ENCODE data around the gene DEUP1. TPM values are rescaled to one million over a fixed set of nuclear protein-coding genes. Genes with fewer than 3 reads are reported as not detected.

The DEUP1 gene
- polyA plus RNA-seq, 1 donor = 0.43 TPM

GRCh38 chr11:93474123-93474522, 143.6 kb downstream of the DEUP1 start:
- Histone ChIP-seq H3K36me3 (ENCODE audit: control insufficient read depth, insufficient read depth, low read length) (peaks cover 16% of the 10 kb centered on the region), H3K4me1 (ENCODE audit: control insufficient read depth, insufficient read depth, low read length) (no peaks in the 10 kb centered on the region), H3K27me3 (ENCODE audit: control insufficient read depth, insufficient read depth, low read length) (no peaks in the 10 kb centered on the region), H3K4me3 (ENCODE audit: low read length) (no peak overlapping the region), H3K27ac (ENCODE audit: low read length) (no peak overlapping the region), H3K9me3 (ENCODE audit: control insufficient read depth, low read depth, low read length) (no peaks in the 10 kb centered on the region)
- WGBS (ENCODE audit: insufficient coverage, low lambda C conversion rate) = no CpG with 5 or more reads among the region's 1 CpG
- no peak for DNase-seq

- H3K36me3 ChIP-seq (ENCODE audit: control insufficient read depth, insufficient read depth, low read length) = peaks cover 25% of the 10 kb centered on the region
- WGBS (ENCODE audit: insufficient coverage, low lambda C conversion rate) = no CpG with 5 or more reads among the region's 3 CpGs
- no peaks in the 10 kb centered on the region for H3K9me3 ChIP-seq (ENCODE audit: control insufficient read depth, low read depth, low read length)
- no peak for DNase-seq
- H3K4me1 ChIP-seq (ENCODE audit: control insufficient read depth, insufficient read depth, low read length) = no peaks in the 10 kb centered on the region
- H3K27me3 ChIP-seq (ENCODE audit: control insufficient read depth, insufficient read depth, low read length) = no peaks in the 10 kb centered on the region
- H3K4me3 ChIP-seq (ENCODE audit: low read length) = no peak overlapping the region
- no peak overlapping the region for H3K27ac ChIP-seq (ENCODE audit: low read length)
Observed at GRCh38 chr11:93476796-93477195, 146.3 kb downstream of the DEUP1 start.

- Histone ChIP-seq H3K27me3 (ENCODE audit: control insufficient read depth, insufficient read depth, low read length) (no peaks in the 10 kb centered on the region), H3K4me3 (ENCODE audit: low read length) (no peak overlapping the region), H3K9me3 (ENCODE audit: control insufficient read depth, low read depth, low read length) (no peaks in the 10 kb centered on the region), H3K27ac (ENCODE audit: low read length) (no peak overlapping the region), H3K36me3 (ENCODE audit: control insufficient read depth, insufficient read depth, low read length) (peaks cover 25% of the 10 kb centered on the region), H3K4me1 (ENCODE audit: control insufficient read depth, insufficient read depth, low read length) (no peaks in the 10 kb centered on the region)
- no peak for DNase-seq
- 20% methylated on average over 1 of the region's 11 CpGs for WGBS (ENCODE audit: insufficient coverage, low lambda C conversion rate)
Observed at GRCh38 chr11:93477684-93478234, 147.2 kb downstream of the DEUP1 start.

DNA sequence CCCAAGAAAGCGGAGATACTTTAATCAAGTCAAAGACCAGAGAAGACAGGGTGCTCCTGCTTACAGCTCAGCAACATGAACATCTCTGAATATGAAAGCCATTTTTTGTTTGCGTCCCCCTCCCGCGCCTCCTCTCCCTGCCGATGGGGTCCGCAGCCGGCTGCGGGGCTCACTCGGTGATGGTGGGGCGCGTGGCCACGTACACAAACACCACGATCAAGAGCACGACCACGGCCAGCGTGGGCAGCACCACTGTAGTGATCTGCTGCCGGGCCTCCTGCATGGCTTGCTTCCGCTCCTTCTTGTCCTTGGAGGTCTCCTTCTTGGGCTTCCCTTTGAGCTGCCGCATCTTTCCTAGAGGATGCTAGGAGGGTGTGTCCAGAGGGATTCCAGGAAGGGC, 148.3 kb downstream of the DEUP1 start:
- no peaks in the 10 kb centered on the region for H3K27me3 ChIP-seq (ENCODE audit: control insufficient read depth, insufficient read depth, low read length)
- H3K9me3 ChIP-seq (ENCODE audit: control insufficient read depth, low read depth, low read length) = no peaks in the 10 kb centered on the region
- peaks cover 25% of the 10 kb centered on the region for H3K36me3 ChIP-seq (ENCODE audit: control insufficient read depth, insufficient read depth, low read length)
- H3K4me1 ChIP-seq (ENCODE audit: control insufficient read depth, insufficient read depth, low read length) = no peaks in the 10 kb centered on the region
- H3K4me3 ChIP-seq (ENCODE audit: low read length) = no peak overlapping the region
- no peak for DNase-seq
- no peak overlapping the region for H3K27ac ChIP-seq (ENCODE audit: low read length)
- no CpG with 5 or more reads among the region's 19 CpGs for WGBS (ENCODE audit: insufficient coverage, low lambda C conversion rate)

GRCh38 chr11:93480256-93480655, 149.7 kb downstream of the DEUP1 start:
- H3K9me3 ChIP-seq (ENCODE audit: control insufficient read depth, low read depth, low read length) = no peaks in the 10 kb centered on the region
- no peak overlapping the region for H3K4me3 ChIP-seq (ENCODE audit: low read length)
- no peaks in the 10 kb centered on the region for H3K4me1 ChIP-seq (ENCODE audit: control insufficient read depth, insufficient read depth, low read length)
- H3K27me3 ChIP-seq (ENCODE audit: control insufficient read depth, insufficient read depth, low read length) = no peaks in the 10 kb centered on the region
- no CpG with 5 or more reads among the region's 6 CpGs for WGBS (ENCODE audit: insufficient coverage, low lambda C conversion rate)
- no peak for DNase-seq
- peaks cover 25% of the 10 kb centered on the region for H3K36me3 ChIP-seq (ENCODE audit: control insufficient read depth, insufficient read depth, low read length)
- no peak overlapping the region for H3K27ac ChIP-seq (ENCODE audit: low read length)

DNA sequence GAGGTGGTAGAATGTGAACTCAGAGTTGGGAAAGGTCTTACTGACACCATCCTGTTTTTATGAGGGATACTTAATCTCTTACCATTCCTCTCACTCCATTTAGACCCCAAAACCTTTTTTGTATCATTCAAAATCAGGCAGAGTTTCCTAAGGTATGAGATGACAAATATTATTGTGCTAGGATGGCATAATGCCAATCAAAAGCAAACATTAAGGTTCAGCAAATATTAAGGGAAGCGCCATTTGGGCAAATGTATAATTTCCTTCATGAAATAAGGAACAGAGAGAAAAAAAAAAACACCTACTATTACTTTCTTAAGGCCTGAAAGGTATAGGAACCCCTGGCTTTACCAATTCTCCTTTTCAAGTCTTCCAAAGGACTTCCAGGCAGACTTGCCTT, 150.2 kb downstream of the DEUP1 start:
- H3K36me3 ChIP-seq (ENCODE audit: control insufficient read depth, insufficient read depth, low read length) = peaks cover 25% of the 10 kb centered on the region
- no peaks in the 10 kb centered on the region for H3K4me1 ChIP-seq (ENCODE audit: control insufficient read depth, insufficient read depth, low read length)
- no peaks in the 10 kb centered on the region for H3K9me3 ChIP-seq (ENCODE audit: control insufficient read depth, low read depth, low read length)
- H3K27me3 ChIP-seq (ENCODE audit: control insufficient read depth, insufficient read depth, low read length) = no peaks in the 10 kb centered on the region
- H3K27ac ChIP-seq (ENCODE audit: low read length) = no peak overlapping the region
- DNase-seq = no peak
- WGBS (ENCODE audit: insufficient coverage, low lambda C conversion rate) = no CpG with 5 or more reads among the region's 1 CpG
- H3K4me3 ChIP-seq (ENCODE audit: low read length) = no peak overlapping the region

GRCh38 chr11:93481279-93481678, 150.7 kb downstream of the DEUP1 start:
- peaks cover 3% of the 10 kb centered on the region for H3K4me1 ChIP-seq (ENCODE audit: control insufficient read depth, insufficient read depth, low read length)
- no peaks in the 10 kb centered on the region for H3K9me3 ChIP-seq (ENCODE audit: control insufficient read depth, low read depth, low read length)
- H3K27me3 ChIP-seq (ENCODE audit: control insufficient read depth, insufficient read depth, low read length) = no peaks in the 10 kb centered on the region
- WGBS (ENCODE audit: insufficient coverage, low lambda C conversion rate) = no CpG with 5 or more reads among the region's 16 CpGs
- no peak overlapping the region for H3K27ac ChIP-seq (ENCODE audit: low read length)
- no peak overlapping the region for H3K4me3 ChIP-seq (ENCODE audit: low read length)
- no peak for DNase-seq
- H3K36me3 ChIP-seq (ENCODE audit: control insufficient read depth, insufficient read depth, low read length) = peaks cover 22% of the 10 kb centered on the region

GRCh38 chr11:93481696-93482095, 151.2 kb downstream of the DEUP1 start:
- Histone ChIP-seq H3K27ac (ENCODE audit: low read length) (no peak overlapping the region), H3K36me3 (ENCODE audit: control insufficient read depth, insufficient read depth, low read length) (peaks cover 19% of the 10 kb centered on the region), H3K9me3 (ENCODE audit: control insufficient read depth, low read depth, low read length) (no peaks in the 10 kb centered on the region), H3K4me1 (ENCODE audit: control insufficient read depth, insufficient read depth, low read length) (peaks cover 7% of the 10 kb centered on the region), H3K27me3 (ENCODE audit: control insufficient read depth, insufficient read depth, low read length) (no peaks in the 10 kb centered on the region), H3K4me3 (ENCODE audit: low read length) (no peak overlapping the region)
- no CpG with 5 or more reads among the region's 6 CpGs for WGBS (ENCODE audit: insufficient coverage, low lambda C conversion rate)
- no peak for DNase-seq

DNA sequence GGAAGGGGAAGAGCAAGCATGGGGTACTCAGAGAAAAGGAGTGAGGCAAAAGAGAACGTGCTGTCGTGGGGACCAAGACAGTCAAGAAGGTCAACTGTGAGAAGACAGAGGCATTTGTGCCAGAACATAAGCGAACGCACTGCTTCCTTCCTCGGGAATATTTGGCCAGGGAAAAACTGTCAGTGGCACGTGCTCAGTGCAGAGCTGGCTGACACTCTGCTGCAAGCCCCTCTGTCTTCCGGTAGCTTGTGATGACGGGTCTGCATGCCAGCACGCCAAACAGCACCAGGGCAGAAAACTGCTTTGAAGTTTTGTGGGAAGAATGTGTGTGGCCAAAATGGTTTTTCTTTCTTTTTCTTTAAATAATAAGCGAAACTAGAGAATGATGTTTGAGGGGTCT, 152.0 kb downstream of the DEUP1 start:
- H3K9me3 ChIP-seq (ENCODE audit: control insufficient read depth, low read depth, low read length) = no peaks in the 10 kb centered on the region
- no CpG with 5 or more reads among the region's 10 CpGs for WGBS (ENCODE audit: insufficient coverage, low lambda C conversion rate)
- H3K27ac ChIP-seq (ENCODE audit: low read length) = no peak overlapping the region
- DNase-seq = no peak
- peaks cover 16% of the 10 kb centered on the region for H3K36me3 ChIP-seq (ENCODE audit: control insufficient read depth, insufficient read depth, low read length)
- H3K27me3 ChIP-seq (ENCODE audit: control insufficient read depth, insufficient read depth, low read length) = no peaks in the 10 kb centered on the region
- peaks cover 10% of the 10 kb centered on the region for H3K4me1 ChIP-seq (ENCODE audit: control insufficient read depth, insufficient read depth, low read length)
- H3K4me3 ChIP-seq (ENCODE audit: low read length) = no peak overlapping the region

GRCh38 chr11:93484716-93485115, 154.2 kb downstream of the DEUP1 start:
- no peak overlapping the region for H3K27ac ChIP-seq (ENCODE audit: low read length)
- peaks cover 9% of the 10 kb centered on the region for H3K36me3 ChIP-seq (ENCODE audit: control insufficient read depth, insufficient read depth, low read length)
- no peak overlapping the region for H3K4me3 ChIP-seq (ENCODE audit: low read length)
- H3K9me3 ChIP-seq (ENCODE audit: control insufficient read depth, low read depth, low read length) = no peaks in the 10 kb centered on the region
- H3K27me3 ChIP-seq (ENCODE audit: control insufficient read depth, insufficient read depth, low read length) = no peaks in the 10 kb centered on the region
- peaks cover 10% of the 10 kb centered on the region for H3K4me1 ChIP-seq (ENCODE audit: control insufficient read depth, insufficient read depth, low read length)
- DNase-seq = no peak
- 60% methylated on average over 1 of the region's 3 CpGs for WGBS (ENCODE audit: insufficient coverage, low lambda C conversion rate)

GRCh38 chr11:93485983-93486382, 155.4 kb downstream of the DEUP1 start:
- Histone ChIP-seq H3K4me1 (ENCODE audit: control insufficient read depth, insufficient read depth, low read length) (peaks cover 10% of the 10 kb centered on the region), H3K9me3 (ENCODE audit: control insufficient read depth, low read depth, low read length) (no peaks in the 10 kb centered on the region), H3K36me3 (ENCODE audit: control insufficient read depth, insufficient read depth, low read length) (peaks cover 9% of the 10 kb centered on the region), H3K4me3 (ENCODE audit: low read length) (no peak overlapping the region), H3K27ac (ENCODE audit: low read length) (no peak overlapping the region), H3K27me3 (ENCODE audit: control insufficient read depth, insufficient read depth, low read length) (no peaks in the 10 kb centered on the region)
- DNase-seq = no peak
- no CpG with 5 or more reads among the region's 2 CpGs for WGBS (ENCODE audit: insufficient coverage, low lambda C conversion rate)

All from large intestine (tissue), 3 donors.